IMR-90 (cell line): ENCODE measurements around the gene C11orf71.

Source experiments
- CEBPB ChIP-seq: IDR thresholded peaks from 2 replicates; pipeline ENCODE4 v1.6.1; 2012; ENCODE audit warnings: low read depth, low read length, improper control_type of control experiment
- FOS ChIP-seq: fragments of 150-350 bp; IDR thresholded peaks from 2 replicates; pipeline ENCODE4 v1.6.1; 2016; ENCODE audit warnings: low read depth, low read length
- MAFK ChIP-seq: IDR thresholded peaks from 2 replicates; pipeline ENCODE4 v1.6.1; 2012; ENCODE audit warnings: low read depth, low read length, improper control_type of control experiment
- POLR2A ChIP-seq: IDR thresholded peaks from 2 replicates; pipeline ENCODE4 v1.6.1; 2012; ENCODE audit warnings: mild to moderate bottlenecking, low read depth, low read length
- RAD21 ChIP-seq: IDR thresholded peaks from 2 replicates; pipeline ENCODE4 v1.6.1; 2012; ENCODE audit warnings: low read length, improper control_type of control experiment
- RFX5 ChIP-seq: IDR thresholded peaks from 2 replicates; pipeline ENCODE4 v1.8.0; 2012; ENCODE audit warnings: low read depth, mild to moderate bottlenecking, low read length, moderate library complexity
- TF ChIP-seq, protein P1 (sequence below): fragments of 150-350 bp; IDR thresholded peaks from 2 replicates; pipeline ENCODE4 v1.6.1; 2016; ENCODE audit warnings: low read depth, mild to moderate bottlenecking, low read length, moderate library complexity, borderline replicate concordance
- TF ChIP-seq, protein P2 (sequence below): conservative IDR thresholded peaks from 2 replicates; pipeline ENCODE4 v1.5.1; 2012; ENCODE audit warnings: mild to moderate bottlenecking, low read depth, low read length, improper control_type of control experiment
- TF ChIP-seq, protein P3 (sequence below): fragments of 150-350 bp; IDR thresholded peaks from 2 replicates; pipeline ENCODE4 v1.6.1; 2017; ENCODE audit warnings: mild to moderate bottlenecking, antibody characterized with exemption, low read length, low read depth

GRCh38 chr11:114439229-114440120 is 39.2 kb upstream of the C11orf71 start, which contains the start of gene REXO2:
- TF ChIP-seq, protein P1, sequence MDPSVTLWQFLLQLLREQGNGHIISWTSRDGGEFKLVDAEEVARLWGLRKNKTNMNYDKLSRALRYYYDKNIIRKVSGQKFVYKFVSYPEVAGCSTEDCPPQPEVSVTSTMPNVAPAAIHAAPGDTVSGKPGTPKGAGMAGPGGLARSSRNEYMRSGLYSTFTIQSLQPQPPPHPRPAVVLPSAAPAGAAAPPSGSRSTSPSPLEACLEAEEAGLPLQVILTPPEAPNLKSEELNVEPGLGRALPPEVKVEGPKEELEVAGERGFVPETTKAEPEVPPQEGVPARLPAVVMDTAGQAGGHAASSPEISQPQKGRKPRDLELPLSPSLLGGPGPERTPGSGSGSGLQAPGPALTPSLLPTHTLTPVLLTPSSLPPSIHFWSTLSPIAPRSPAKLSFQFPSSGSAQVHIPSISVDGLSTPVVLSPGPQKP: no peak
- TF ChIP-seq, protein P2, sequence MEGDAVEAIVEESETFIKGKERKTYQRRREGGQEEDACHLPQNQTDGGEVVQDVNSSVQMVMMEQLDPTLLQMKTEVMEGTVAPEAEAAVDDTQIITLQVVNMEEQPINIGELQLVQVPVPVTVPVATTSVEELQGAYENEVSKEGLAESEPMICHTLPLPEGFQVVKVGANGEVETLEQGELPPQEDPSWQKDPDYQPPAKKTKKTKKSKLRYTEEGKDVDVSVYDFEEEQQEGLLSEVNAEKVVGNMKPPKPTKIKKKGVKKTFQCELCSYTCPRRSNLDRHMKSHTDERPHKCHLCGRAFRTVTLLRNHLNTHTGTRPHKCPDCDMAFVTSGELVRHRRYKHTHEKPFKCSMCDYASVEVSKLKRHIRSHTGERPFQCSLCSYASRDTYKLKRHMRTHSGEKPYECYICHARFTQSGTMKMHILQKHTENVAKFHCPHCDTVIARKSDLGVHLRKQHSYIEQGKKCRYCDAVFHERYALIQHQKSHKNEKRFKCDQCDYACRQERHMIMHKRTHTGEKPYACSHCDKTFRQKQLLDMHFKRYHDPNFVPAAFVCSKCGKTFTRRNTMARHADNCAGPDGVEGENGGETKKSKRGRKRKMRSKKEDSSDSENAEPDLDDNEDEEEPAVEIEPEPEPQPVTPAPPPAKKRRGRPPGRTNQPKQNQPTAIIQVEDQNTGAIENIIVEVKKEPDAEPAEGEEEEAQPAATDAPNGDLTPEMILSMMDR: peak; percentile 51
- peak; percentile 58 for TF ChIP-seq POLR2A
- peak; percentile 37; the same call in 1 of the 2 replicates for TF ChIP-seq RAD21
- TF ChIP-seq RFX5: no peak
- TF ChIP-seq, protein P3, sequence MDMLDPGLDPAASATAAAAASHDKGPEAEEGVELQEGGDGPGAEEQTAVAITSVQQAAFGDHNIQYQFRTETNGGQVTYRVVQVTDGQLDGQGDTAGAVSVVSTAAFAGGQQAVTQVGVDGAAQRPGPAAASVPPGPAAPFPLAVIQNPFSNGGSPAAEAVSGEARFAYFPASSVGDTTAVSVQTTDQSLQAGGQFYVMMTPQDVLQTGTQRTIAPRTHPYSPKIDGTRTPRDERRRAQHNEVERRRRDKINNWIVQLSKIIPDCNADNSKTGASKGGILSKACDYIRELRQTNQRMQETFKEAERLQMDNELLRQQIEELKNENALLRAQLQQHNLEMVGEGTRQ: peak; percentile 50; the same call in 1 of the 2 replicates
- TF ChIP-seq CEBPB: no peak
- peak; percentile 31; the same call in 1 of the 2 replicates for TF ChIP-seq FOS
- TF ChIP-seq MAFK: no peak
